ENCODE data around the gene CD36. TPM values are rescaled to one million over a fixed set of nuclear protein-coding genes. Genes with fewer than 3 reads are reported as not detected.

The CD36 gene
- total RNA-seq, 2 donors from 2014 or later = 76.0 to 120 TPM

DNA sequence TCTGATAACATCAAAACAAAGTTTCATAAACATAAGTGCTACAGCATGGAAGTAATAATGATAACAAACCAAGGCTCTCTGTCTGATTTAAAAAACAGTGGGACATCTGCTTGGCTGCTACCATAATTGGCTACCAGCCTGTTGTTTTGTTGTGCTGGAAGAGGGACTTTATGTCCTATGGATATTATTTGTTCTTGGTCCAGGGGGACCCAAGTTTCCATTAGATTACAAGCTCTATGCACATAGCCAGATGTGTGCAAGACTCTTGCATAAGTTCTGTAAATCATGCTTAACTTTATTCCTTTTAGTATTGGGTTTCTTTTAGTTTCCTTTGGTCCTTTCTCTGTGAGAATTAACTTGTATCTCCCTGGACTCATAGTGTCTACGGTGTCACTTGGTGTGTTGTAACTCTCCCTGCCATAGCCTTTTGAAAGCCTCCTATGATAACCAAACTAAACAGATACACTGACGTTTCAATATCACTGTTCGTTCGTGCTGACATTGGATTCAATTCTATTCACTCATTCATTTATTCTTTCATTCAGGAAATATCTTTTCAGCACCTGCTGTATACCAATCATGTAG is 41.4 kb upstream of the CD36 start:
- DNase-seq (no peak), ATAC-seq (no peak)
- intact Hi-C loops (cut with DNase I) = no loop called here

DNA sequence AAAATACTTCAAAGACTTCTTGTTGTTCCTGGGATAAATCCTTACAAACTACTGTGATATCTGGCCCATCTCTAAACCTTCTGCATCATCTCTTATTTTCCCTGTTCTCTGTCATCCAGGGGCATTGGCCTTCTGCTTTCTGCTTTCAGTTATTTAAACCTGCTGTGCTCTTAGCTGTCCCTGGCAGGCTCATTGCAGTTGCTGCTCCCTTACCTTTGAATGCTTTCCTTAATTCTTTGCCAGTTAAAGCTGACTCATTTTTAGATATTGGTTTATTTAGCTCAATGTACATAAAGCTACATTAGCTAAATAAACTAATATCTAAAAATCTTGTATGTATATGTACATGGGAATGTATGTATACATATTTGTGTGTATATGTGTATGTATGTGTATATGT is 40.6 kb upstream of the CD36 start:
- H3K9me3 ChIP-seq = no peaks in the 10 kb centered on the region
- no peak overlapping the region for H3K4me3 ChIP-seq
- TF ChIP-seq POLR2A (IDR thresholded peaks at IDR 0.05) = no peak
- TF ChIP-seq, protein P1, sequence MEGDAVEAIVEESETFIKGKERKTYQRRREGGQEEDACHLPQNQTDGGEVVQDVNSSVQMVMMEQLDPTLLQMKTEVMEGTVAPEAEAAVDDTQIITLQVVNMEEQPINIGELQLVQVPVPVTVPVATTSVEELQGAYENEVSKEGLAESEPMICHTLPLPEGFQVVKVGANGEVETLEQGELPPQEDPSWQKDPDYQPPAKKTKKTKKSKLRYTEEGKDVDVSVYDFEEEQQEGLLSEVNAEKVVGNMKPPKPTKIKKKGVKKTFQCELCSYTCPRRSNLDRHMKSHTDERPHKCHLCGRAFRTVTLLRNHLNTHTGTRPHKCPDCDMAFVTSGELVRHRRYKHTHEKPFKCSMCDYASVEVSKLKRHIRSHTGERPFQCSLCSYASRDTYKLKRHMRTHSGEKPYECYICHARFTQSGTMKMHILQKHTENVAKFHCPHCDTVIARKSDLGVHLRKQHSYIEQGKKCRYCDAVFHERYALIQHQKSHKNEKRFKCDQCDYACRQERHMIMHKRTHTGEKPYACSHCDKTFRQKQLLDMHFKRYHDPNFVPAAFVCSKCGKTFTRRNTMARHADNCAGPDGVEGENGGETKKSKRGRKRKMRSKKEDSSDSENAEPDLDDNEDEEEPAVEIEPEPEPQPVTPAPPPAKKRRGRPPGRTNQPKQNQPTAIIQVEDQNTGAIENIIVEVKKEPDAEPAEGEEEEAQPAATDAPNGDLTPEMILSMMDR (IDR thresholded peaks at IDR 0.05) = no peak
- intact Hi-C loops (cut with DNase I) = no loop called here
- H3K4me1 ChIP-seq = peaks cover 8% of the 10 kb centered on the region
- no peaks in the 10 kb centered on the region for H3K36me3 ChIP-seq (replicated peaks in 1 of 2; ENCODE audit: insufficient read depth in 1 of 2, low read depth in 2 of 2)
- H3K27ac ChIP-seq = no peak overlapping the region
- ATAC-seq = no peak
- H3K27me3 ChIP-seq = no peaks in the 10 kb centered on the region
- no peak for DNase-seq

More for the DNA sequence above, 41.4 kb upstream of the CD36 start:
- Histone ChIP-seq H3K36me3 (replicated peaks in 1 of 2; ENCODE audit: insufficient read depth in 1 of 2, low read depth in 2 of 2) (no peaks in the 10 kb centered on the region), H3K4me3 (no peak overlapping the region), H3K27ac (no peak overlapping the region), H3K9me3 (no peaks in the 10 kb centered on the region), H3K4me1 (peaks cover 8% of the 10 kb centered on the region), H3K27me3 (no peaks in the 10 kb centered on the region)
- TF ChIP-seq POLR2A (IDR thresholded peaks at IDR 0.05) = no peak
- TF ChIP-seq, protein P1 (IDR thresholded peaks at IDR 0.05) = no peak
- 50 to 59% methylated on average over 4 of the region's 4 CpGs for WGBS, 2 donors

DNA sequence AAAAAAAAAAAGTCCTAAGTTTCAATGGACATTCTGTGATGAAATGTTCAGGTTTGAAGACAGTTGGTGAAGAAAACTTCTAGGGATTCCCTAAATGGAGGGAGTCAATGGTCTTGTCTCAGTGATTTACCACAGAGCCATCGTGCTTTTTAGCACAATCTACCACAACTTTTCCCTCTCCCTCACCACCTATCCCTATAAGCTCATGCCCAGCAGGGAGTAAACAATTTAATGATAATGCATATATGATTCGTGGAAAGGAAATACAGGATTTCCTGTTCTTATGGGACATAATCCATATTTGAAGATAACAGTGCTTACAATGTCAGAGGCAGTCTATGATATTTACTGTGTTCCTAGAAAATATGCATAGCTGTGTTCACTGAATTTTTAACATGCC is 38.4 kb upstream of the CD36 start:
- ATAC-seq = no peak
- H3K4me1 ChIP-seq = no peaks in the 10 kb centered on the region
- 56 to 57% methylated on average over 2 of the region's 2 CpGs for WGBS, 2 donors
- TF ChIP-seq POLR2A (IDR thresholded peaks at IDR 0.05) = no peak
- TF ChIP-seq, protein P1 (IDR thresholded peaks at IDR 0.05) = no peak
- H3K27me3 ChIP-seq = no peaks in the 10 kb centered on the region
- peak overlapping the region in 1 of 4 donors; percentile 8 for H3K27ac ChIP-seq
- H3K36me3 ChIP-seq (replicated peaks in 1 of 2; ENCODE audit: insufficient read depth in 1 of 2, low read depth in 2 of 2) = no peaks in the 10 kb centered on the region
- H3K9me3 ChIP-seq = no peaks in the 10 kb centered on the region
- H3K4me3 ChIP-seq = no peak overlapping the region
- intact Hi-C loops (cut with DNase I) = no loop called here
- DNase-seq = no peak

DNA sequence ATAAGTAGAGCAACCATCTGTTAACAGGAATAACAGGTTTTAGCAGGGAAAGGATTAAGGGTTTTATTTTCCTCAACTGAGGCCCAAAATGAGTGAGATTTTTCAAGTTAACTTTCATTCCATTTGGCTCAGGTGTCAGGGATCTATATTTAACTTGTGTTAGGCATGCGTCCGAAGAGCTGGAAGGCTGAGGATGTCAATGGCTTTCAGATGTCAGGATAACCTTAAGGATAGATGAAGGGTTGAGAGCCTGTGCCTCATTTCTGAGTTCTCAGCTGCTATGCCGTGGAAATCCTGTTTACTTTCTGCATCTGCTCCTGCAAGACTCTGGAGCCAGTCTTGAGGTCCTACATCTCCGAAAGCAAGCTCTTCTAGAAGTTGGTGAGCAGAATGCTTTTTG is 36.4 kb upstream of the CD36 start:
- intact Hi-C loops (cut with DNase I) = no loop called here
- 75 to 78% methylated on average over 4 of the region's 4 CpGs for WGBS, 2 donors
- H3K27ac ChIP-seq = no peak overlapping the region
- H3K36me3 ChIP-seq (replicated peaks in 1 of 2; ENCODE audit: insufficient read depth in 1 of 2, low read depth in 2 of 2) = no peaks in the 10 kb centered on the region
- H3K9me3 ChIP-seq = no peaks in the 10 kb centered on the region
- DNase-seq = no peak
- H3K27me3 ChIP-seq = no peaks in the 10 kb centered on the region
- no peaks in the 10 kb centered on the region for H3K4me1 ChIP-seq
- no peak overlapping the region for H3K4me3 ChIP-seq
- no peak for TF ChIP-seq POLR2A (IDR thresholded peaks at IDR 0.05)
- TF ChIP-seq, protein P1 (IDR thresholded peaks at IDR 0.05) = no peak
- ATAC-seq = no peak

DNA sequence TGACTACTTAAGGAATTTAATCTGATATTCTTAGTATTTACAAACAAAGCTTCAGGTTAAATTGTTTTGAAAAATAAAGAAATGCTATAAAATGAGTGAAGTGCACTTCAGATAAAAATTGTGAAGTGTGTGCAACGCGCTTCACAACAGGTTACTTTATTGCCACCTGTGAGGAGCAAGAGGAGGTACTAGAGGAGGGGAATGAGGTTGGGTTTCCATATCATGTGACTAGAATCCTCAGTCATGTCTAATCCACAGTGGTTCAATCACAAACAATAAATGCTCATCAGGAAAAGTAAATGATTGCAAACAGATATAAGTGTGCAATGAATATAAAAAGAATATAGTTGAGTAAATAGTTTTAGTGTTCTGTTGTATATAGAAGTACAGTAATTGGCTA is 34.5 kb upstream of the CD36 start:
- Histone ChIP-seq H3K36me3 (replicated peaks in 1 of 2; ENCODE audit: insufficient read depth in 1 of 2, low read depth in 2 of 2) (no peaks in the 10 kb centered on the region), H3K4me3 (no peak overlapping the region), H3K27ac (no peak overlapping the region), H3K27me3 (no peaks in the 10 kb centered on the region), H3K9me3 (no peaks in the 10 kb centered on the region), H3K4me1 (peaks cover 15% of the 10 kb centered on the region)
- 84 to 96% methylated on average over 2 of the region's 2 CpGs for WGBS, 2 donors
- ATAC-seq = no peak
- intact Hi-C loops (cut with DNase I) = no loop called here
- DNase-seq = no peak
- TF ChIP-seq, protein P1 (IDR thresholded peaks at IDR 0.05) = no peak
- TF ChIP-seq POLR2A (IDR thresholded peaks at IDR 0.05) = no peak

Data from body of pancreas (tissue), 4 donors.